ENCODE data around the gene GATA2.

- TF ChIP-seq YY1 (IDR thresholded peaks at IDR 0.05; ENCODE audit: insufficient read depth, insufficient read length): no peak
- TF ChIP-seq SUZ12 (IDR thresholded peaks at IDR 0.05; ENCODE audit: extremely low read depth, insufficient read depth, insufficient read length): no peak
Observed at GRCh38 chr3:128459461-128459820, 33.6 kb downstream of the GATA2 start.
